GM12892 (cell line): Measurements from ENCODE around the gene RGS9BP.
"Not testable (repeated sequence)": the region's sequence is repeated elsewhere in the genome, so short reads cannot be mapped to it uniquely, and the experiment has no call there.

Source experiments
- DNase-seq: peaks from one replicate; pipeline ENCODE4 v3.0.0; 2011; ENCODE audit not compliant: insufficient read length
- FAIRE-seq: peaks from 2 replicates; lab custom pipeline; 2011; peaks lifted over from hg19 to GRCh38; lab: Jason Lieb, UNC
- POLR2A ChIP-seq: IDR thresholded peaks from 2 replicates; pipeline ENCODE4 v1.6.1; 2011; ENCODE audit warnings: low read depth, low read length, control low read depth
- POLR2AphosphoS5 ChIP-seq: IDR thresholded peaks from 2 replicates; pipeline ENCODE4 v1.6.1; 2011; ENCODE audit warnings: low read depth, low read length, control low read depth
- TAF1 ChIP-seq: IDR thresholded peaks from 2 replicates; pipeline ENCODE4 v1.6.1; 2011; ENCODE audit warnings: low read depth, mild to moderate bottlenecking, control low read depth, low read length, borderline replicate concordance

Gene RGS9BP

GRCh38 chr19:32652894-32653598, 22.6 kb upstream of the RGS9BP start:
- TF ChIP-seq POLR2A (no peak), POLR2AphosphoS5 (no peak), TAF1 (no peak)
- FAIRE-seq, result no peak
- no peak for DNase-seq

GRCh38 chr19:32653599-32653915, 22.1 kb upstream of the RGS9BP start:
- TF ChIP-seq POLR2AphosphoS5 (no peak), TAF1 (no peak), POLR2A (no peak)
- no peak for DNase-seq
- no peak for FAIRE-seq

DNA sequence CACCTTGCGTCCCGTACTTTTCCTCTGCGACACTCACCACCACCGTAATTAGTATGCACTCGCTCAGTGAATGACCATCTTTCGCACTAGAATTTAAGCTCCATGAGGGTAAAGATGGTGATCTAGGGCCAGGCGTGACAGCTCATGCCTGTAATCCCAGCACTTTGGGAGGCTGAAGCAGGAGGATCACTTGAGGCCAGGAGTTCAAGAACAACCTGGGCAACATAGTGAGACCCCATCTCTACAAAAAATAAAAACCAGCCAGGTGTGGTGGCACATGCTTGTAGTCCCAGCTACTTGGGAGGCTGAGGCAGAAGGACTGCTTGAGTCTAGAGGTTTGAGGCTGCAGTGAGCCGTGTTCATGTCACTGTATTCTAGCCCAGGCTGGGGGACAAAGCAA, 19.3 kb upstream of the RGS9BP start:
- not testable (repeated sequence) for DNase-seq, FAIRE-seq

DNA sequence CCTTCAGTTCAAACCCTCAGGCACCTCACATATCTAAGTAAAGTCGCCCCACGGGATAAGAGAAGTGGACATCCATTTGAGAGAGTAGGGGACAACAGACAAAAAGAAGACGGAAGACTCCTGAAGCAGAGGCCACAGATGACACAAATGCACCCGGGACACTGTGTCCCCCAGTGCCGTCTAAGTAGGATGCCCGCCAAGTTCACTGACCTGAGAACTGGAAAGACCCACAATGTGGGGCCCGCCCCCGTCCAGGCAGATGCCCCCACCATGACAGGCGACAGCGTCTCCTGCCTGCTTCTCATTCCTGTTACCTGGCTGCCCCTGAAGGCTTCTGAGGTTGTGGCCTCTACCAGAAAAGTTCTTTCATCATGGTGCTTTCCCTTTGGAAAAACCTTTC, 17.6 kb upstream of the RGS9BP start:
- TF ChIP-seq TAF1 (no peak), POLR2A (no peak), POLR2AphosphoS5 (no peak)
- FAIRE-seq (no peak), DNase-seq (no peak)

GRCh38 chr19:32658527-32658926, 17.1 kb upstream of the RGS9BP start:
- no peak for DNase-seq
- FAIRE-seq, result no peak
- no peak for TF ChIP-seq POLR2A
- no peak for TF ChIP-seq POLR2AphosphoS5
- no peak for TF ChIP-seq TAF1

DNA sequence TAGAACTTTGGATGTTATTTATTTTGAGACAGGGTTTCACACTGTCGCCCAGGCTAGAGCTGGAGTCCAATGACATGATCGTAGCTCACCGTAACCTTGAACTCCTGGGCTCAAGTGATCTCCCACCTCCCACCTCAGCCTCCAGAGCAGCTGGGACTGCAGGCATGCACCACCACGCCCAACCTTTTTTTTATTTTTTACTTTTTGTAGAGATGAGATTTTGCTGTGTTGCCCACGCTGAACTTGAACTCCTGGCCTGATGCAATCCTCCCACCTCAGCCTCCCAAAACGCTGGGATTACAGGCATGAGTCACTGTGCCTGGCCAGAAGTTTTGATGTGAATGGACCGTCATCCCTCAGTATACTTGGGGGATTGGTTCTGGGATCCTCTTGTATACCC, 14.3 kb upstream of the RGS9BP start:
- DNase-seq (no peak), FAIRE-seq (no peak)
- TF ChIP-seq TAF1, result no peak
- no peak for TF ChIP-seq POLR2A
- TF ChIP-seq POLR2AphosphoS5, result no peak

DNA sequence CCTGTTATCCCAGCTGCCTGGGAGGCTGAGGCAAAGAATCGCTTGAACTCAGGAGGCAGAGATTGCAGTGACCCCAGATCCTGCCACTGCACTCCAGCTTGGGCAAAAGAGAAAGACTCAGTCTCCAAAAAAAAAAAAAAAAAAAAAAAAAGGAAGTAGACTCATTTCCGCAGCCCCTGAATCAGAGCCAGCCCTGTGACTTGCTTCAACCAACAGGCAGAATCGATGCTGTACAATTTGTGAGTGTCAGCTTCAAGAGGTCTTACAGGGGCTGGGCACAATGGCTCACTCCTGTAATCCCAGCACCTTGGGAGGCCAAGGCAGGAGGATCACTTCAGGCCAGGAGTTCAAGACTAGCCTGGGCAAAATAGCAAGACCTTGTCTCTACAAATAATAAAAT, 13.5 kb upstream of the RGS9BP start:
- no peak for DNase-seq
- no peak for FAIRE-seq
- TF ChIP-seq POLR2A (no peak), TAF1 (no peak), POLR2AphosphoS5 (no peak)

DNA sequence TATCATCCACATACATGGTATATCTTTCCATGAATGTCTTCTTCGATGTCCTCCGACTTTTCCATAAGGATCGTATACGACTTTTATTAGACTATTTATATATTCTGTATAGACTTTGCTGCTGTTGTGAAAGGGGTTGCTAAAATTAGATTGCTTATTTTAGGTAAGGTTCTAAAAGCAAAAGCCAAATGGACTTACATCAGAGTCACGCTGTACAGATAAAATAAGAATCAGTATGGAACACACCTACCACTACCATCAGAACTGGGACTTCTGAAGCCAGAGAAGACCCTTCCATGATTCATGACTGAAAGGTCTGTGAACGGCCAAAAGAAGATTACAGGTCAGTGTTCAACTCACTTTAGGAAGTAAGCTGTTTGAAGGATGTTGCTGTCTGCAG, 9.6 kb upstream of the RGS9BP start:
- no peak for FAIRE-seq
- TF ChIP-seq TAF1 (no peak), POLR2A (no peak), POLR2AphosphoS5 (no peak)
- DNase-seq, result no peak

- FAIRE-seq, result no peak
- DNase-seq, result no peak
- TF ChIP-seq POLR2AphosphoS5 (no peak), POLR2A (no peak), TAF1 (no peak)
These were observed 6.3 kb upstream of the RGS9BP start for GRCh38 chr19:32669310-32669709.

DNA sequence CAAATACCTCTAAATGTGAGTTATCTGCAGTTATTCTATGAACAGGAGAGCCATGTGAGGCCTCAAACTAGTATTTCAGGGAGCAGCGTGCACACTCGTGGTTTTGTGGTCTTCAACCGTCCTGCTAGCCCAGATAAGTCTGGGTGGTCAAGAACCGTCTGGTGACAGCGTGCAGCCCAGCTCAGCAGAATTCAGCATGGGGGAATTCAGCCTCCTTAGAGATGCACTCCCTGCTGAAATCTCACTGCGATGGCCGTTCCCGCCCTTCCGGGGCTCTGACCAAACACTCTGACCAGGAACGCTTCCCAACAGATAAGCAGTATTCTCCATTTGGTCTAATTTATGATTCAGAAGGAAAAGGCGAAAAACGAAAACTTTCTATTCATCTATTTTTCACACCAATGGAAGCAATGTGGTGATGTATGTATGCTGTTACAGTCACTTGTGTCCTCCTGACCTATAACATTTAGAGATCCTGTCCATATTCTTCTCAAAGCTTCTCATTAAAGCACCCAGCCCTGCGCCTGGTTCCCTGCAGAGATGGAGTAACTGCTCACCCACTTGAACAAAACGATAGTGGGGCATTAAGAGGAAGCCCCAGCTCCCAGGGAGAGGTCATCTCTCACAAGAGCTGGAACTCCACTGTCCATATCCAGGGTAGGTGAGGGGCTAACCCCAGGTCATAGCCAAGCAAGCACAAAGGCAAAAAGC, 3.6 kb upstream of the RGS9BP start:
- FAIRE-seq, result no peak
- no peak for DNase-seq
- no peak for TF ChIP-seq TAF1
- no peak for TF ChIP-seq POLR2A
- no peak for TF ChIP-seq POLR2AphosphoS5

DNA sequence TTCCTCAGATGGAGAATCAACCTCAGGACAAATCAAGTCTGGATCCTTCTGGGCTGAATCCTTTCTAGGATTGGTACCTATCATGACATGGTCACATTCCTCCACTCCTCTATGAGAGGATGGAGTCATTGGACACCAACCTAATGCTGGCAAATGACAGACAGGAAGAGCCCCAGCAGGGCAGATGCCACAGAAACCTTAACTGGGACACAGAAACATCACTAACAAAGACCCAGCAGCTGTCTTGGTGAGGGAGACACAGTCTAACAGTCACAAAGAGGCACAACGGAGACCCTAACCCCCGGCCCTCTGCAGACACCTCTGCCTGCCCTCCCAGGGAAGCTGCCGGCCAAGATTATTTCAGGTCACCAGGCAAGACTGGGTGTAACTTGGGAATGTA, 2.8 kb upstream of the RGS9BP start:
- no peak for DNase-seq
- TF ChIP-seq POLR2AphosphoS5, result no peak
- TF ChIP-seq POLR2A, result no peak
- TF ChIP-seq TAF1, result no peak
- no peak for FAIRE-seq

- no peak for DNase-seq
- no peak for TF ChIP-seq TAF1
- TF ChIP-seq POLR2A, result no peak
- no peak for TF ChIP-seq POLR2AphosphoS5
- FAIRE-seq, result no peak
These were observed 2.1 kb upstream of the RGS9BP start for GRCh38 chr19:32673573-32673972.

- FAIRE-seq (no peak), DNase-seq (no peak)
- TF ChIP-seq TAF1 (no peak), POLR2A (no peak), POLR2AphosphoS5 (no peak)
These were observed 1.3 kb upstream of the RGS9BP start for GRCh38 chr19:32674153-32674930.
